GM23338 (cell line): ENCODE measurements around the gene EGFL8. TPM values are rescaled to one million over a fixed set of nuclear protein-coding genes. Genes with fewer than 3 reads are reported as not detected.
"Not testable (repeated sequence)": the region's sequence is repeated elsewhere in the genome, so short reads cannot be mapped to it uniquely, and the experiment has no call there.

ENCODE experiments used
- ATAC-seq: fragments of 200-7000 bp; cut with Tn5 transposase; 3 replicates; pipeline ENCODE4 v1.9.1; 2020
- DNase-seq: peaks from one replicate; pipeline ENCODE4 v3.0.0-alpha.2; 2015; ENCODE audit warnings: low spot score
- H2AFZ ChIP-seq: fragments of 200-600 bp; sonication (generic); 2 replicates; pipeline ENCODE4 v1.8.0; 2016; ENCODE audit warnings: antibody characterized with exemption, mild to moderate bottlenecking, moderate library complexity
- H3F3A ChIP-seq: fragments of 200-600 bp; sonication (generic); replicated peaks from 2 replicates; pipeline ENCODE4 v1.8.0; 2017; ENCODE audit warnings: antibody characterized with exemption, mixed run types, low read depth
- H3K27ac ChIP-seq: fragments of 200-600 bp; sonication (generic); 2 replicates; pipeline ENCODE4 v1.6.1; 2016; ENCODE audit warnings: low read depth
- H3K27me3 ChIP-seq: fragments of 200-600 bp; sonication (generic); 2 replicates; pipeline ENCODE4 v1.8.0; 2016; ENCODE audit warnings: mild to moderate bottlenecking, mixed run types, moderate library complexity; ENCODE audit not compliant: insufficient read depth
- H3K36me3 ChIP-seq: fragments of 200-600 bp; sonication (generic); 2 replicates; pipeline ENCODE4 v1.8.0; 2016; ENCODE audit warnings: mild to moderate bottlenecking; ENCODE audit not compliant: insufficient read depth
- H3K4me1 ChIP-seq: fragments of 200-600 bp; sonication (generic); 2 replicates; pipeline ENCODE4 v1.8.0; 2016; ENCODE audit warnings: mild to moderate bottlenecking, moderate library complexity; ENCODE audit not compliant: insufficient read depth
- H3K4me2 ChIP-seq: fragments of 200-600 bp; sonication (generic); 2 replicates; pipeline ENCODE4 v1.7.1; 2017; ENCODE audit warnings: mixed run types
- H3K4me3 ChIP-seq: fragments of 200-600 bp; sonication (generic); 2 replicates; pipeline ENCODE4 v1.6.1; 2016; ENCODE audit warnings: mixed run types
- H3K79me2 ChIP-seq: fragments of 200-600 bp; sonication (generic); replicated peaks from 2 replicates; pipeline ENCODE4 v1.8.0; 2017; ENCODE audit warnings: mild to moderate bottlenecking; ENCODE audit not compliant: insufficient read depth
- H3K9me2 ChIP-seq: fragments of 200-600 bp; sonication (generic); 2 replicates; pipeline ENCODE4 v1.8.0; 2017; ENCODE audit not compliant: insufficient read depth
- H4K20me1 ChIP-seq: fragments of 200-600 bp; sonication (generic); replicated peaks from 2 replicates; pipeline ENCODE4 v1.8.0; 2017; ENCODE audit warnings: mild to moderate bottlenecking; ENCODE audit not compliant: insufficient read depth
- H3K27ac Mint-ChIP-seq: 2 replicates; pipeline ENCODE4 v1.8.0; 2020; ENCODE audit warnings: inconsistent platforms, mild to moderate bottlenecking, moderate library complexity, mixed read lengths
- H3K27me3 Mint-ChIP-seq: 3 replicates; pipeline ENCODE4 v1.8.0; 2022; ENCODE audit warnings: low read depth, mild to moderate bottlenecking, moderate library complexity, mixed read lengths, inconsistent platforms; ENCODE audit not compliant: insufficient read depth, poor library complexity
- H3K36me3 Mint-ChIP-seq: 3 replicates; pipeline ENCODE4 v1.8.0; 2021; ENCODE audit warnings: low read depth, mild to moderate bottlenecking, inconsistent platforms, moderate library complexity, mixed read lengths
- H3K4me1 Mint-ChIP-seq: 3 replicates; pipeline ENCODE4 v1.8.0; 2020; ENCODE audit warnings: mild to moderate bottlenecking, inconsistent platforms, mixed read lengths
- H3K4me3 Mint-ChIP-seq: 3 replicates; pipeline ENCODE4 v1.8.0; 2021; ENCODE audit warnings: moderate library complexity, mild to moderate bottlenecking, inconsistent platforms, mixed read lengths
- H3K9me3 Mint-ChIP-seq: 3 replicates; pipeline ENCODE4 v1.8.0; 2020; ENCODE audit warnings: moderate library complexity, mild to moderate bottlenecking, inconsistent platforms, mixed read lengths
- CREB1 ChIP-seq: fragments of 250-450 bp; sonication (Bioruptor Pico); IDR thresholded peaks from 2 replicates; pipeline ENCODE4 v1.5.0; 2020; ENCODE audit warnings: low read depth, mild to moderate bottlenecking, moderate library complexity
- JUNB ChIP-seq: IDR thresholded peaks from one replicate; pipeline ENCODE4 v1.6.1; 2016; ENCODE audit warnings: antibody characterized with exemption; ENCODE audit not compliant: unreplicated experiment
- POLR2AphosphoS5 ChIP-seq: IDR thresholded peaks from 2 replicates; pipeline ENCODE4 v1.6.1; 2016; ENCODE audit warnings: antibody characterized with exemption, low read depth
- ZNF114 ChIP-seq: fragments of 250-450 bp; sonication (Bioruptor Pico); IDR thresholded peaks from 2 replicates; pipeline ENCODE4 v1.5.0; 2020; ENCODE audit warnings: mild to moderate bottlenecking, moderate library complexity
- ZNF331 ChIP-seq: fragments of 250-450 bp; sonication (Bioruptor Pico); IDR thresholded peaks from 2 replicates; pipeline ENCODE4 v1.5.0; 2020; ENCODE audit warnings: low read depth, mild to moderate bottlenecking, moderate library complexity
- polyA plus RNA-seq: library from polyadenylated mRNA; unstranded; fragments of >200 nt; fragmentation: Nextera tagmentation; extraction: Ambion mirVana; gene quantifications from 2 replicates; pipeline ENCODE4 v1.2.1, GENCODE V29; 2016
- total RNA-seq: library from RNA; depleted of rRNA; stranded (reverse); fragments of >200 nt; shearing (Covaris generic); gene quantifications from 2 replicates; pipeline ENCODE4 v1.2.3, GENCODE V29; 2014
- TF ChIP-seq, protein P1 (sequence below): fragments of 250-450 bp; sonication (Bioruptor Pico); IDR thresholded peaks from 2 replicates; pipeline ENCODE4 v1.5.0; 2020; ENCODE audit warnings: mild to moderate bottlenecking, moderate library complexity
- TF ChIP-seq, protein P2 (sequence below): IDR thresholded peaks from one replicate; pipeline ENCODE4 v1.6.1; 2018; ENCODE audit warnings: antibody characterized with exemption; ENCODE audit not compliant: unreplicated experiment
- TF ChIP-seq, protein P3 (sequence below): IDR thresholded peaks from 2 replicates; pipeline ENCODE4 v1.6.1; 2016; ENCODE audit warnings: antibody characterized with exemption
- TF ChIP-seq, protein P4 (sequence below), 2 experiments: fragments of 200-600 bp in 1 of 2; sonication (generic) in 1 of 2; conservative IDR thresholded peaks; 2 replicates each; pipeline versions ENCODE4 v1.5.1 to v1.6.1; 2016 to 2017; ENCODE audit warnings: antibody characterized with exemption in 2 of 2, low read depth in 2 of 2, mild to moderate bottlenecking in 2 of 2, moderate library complexity in 1 of 2

Gene EGFL8
- total and polyA plus RNA-seq, 2 experiments from 2014 or later: 6.1 to 7.4 TPM

DNA sequence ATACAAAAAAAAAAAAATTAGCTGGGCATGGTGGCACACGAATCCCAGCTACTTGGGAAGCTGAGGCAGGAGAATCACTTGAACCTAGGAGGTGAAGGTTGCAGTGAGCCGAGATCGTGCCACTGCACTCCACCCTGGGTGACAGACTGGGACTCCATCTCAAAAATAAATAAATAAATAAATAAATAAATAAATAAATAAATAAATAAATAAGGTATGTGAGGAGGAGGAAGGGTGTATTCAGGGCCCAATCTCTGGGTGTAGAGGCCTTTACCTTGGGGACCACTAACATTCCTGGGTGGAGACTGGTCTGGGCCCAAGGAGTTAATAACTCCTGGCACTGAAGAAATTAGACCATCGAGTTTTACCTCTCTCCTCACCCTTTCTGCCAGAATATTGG is 47.0 kb downstream of the EGFL8 start:
- not testable (repeated sequence) for H3K36me3 Mint-ChIP-seq, ATAC-seq, H3K9me3 Mint-ChIP-seq

DNA sequence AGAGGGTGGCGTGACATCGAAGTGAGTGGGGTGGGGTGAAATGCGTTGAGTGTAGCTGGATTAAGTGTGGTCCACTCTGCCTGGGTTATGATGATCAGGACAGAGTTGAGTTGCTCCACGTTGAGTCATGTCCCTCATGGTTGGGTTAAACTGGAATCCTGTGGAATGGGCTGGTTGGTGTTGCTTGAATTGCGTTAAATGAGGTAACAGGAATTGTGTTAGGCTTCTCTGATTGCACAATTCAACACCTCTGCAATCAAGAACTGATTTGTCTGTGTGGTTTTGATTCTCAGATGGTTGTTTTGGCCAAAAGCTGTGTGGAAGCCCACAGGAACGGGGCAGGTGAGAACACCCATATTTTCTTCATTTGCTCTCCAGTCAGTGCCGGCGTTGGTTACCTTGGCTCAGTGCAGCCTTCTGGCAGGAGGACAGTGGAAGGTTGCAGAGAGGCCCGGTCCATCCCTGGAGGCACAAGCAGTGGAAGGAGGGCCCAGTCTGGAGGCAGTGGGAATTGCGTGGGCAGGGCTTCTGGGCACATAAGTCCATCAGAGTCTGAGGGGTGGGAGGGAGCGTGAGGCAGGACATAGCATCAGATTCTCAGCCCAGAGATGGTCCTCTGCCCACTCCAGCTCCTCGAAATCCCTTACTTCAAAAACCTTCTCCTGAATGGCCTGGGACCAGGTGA is 47.8 kb downstream of the EGFL8 start:
- no peak overlapping the region for H3K27ac Mint-ChIP-seq
- H2AFZ ChIP-seq: no peak overlapping the region
- no peak for ATAC-seq
- no peaks in the 10 kb centered on the region; the same call in 2 of the 3 replicates for H3K9me3 Mint-ChIP-seq
- no peaks in the 10 kb centered on the region for H3K27me3 ChIP-seq
- H3K4me2 ChIP-seq: no peak overlapping the region
- H3K36me3 ChIP-seq: no peaks in the 10 kb centered on the region
- H3K4me1 ChIP-seq: no peaks in the 10 kb centered on the region
- H3F3A ChIP-seq: no peaks in the 10 kb centered on the region
- no peaks in the 10 kb centered on the region for H3K79me2 ChIP-seq
- H3K36me3 Mint-ChIP-seq: no peaks in the 10 kb centered on the region
- H3K4me3 ChIP-seq: no peak overlapping the region
- DNase-seq: no peak
- H3K4me3 Mint-ChIP-seq: no peak overlapping the region
- H3K27me3 Mint-ChIP-seq: peaks cover 11% of the 10 kb centered on the region
- H3K4me1 Mint-ChIP-seq: no peaks in the 10 kb centered on the region
- H3K27ac ChIP-seq: no peak overlapping the region
- no peaks in the 10 kb centered on the region for H4K20me1 ChIP-seq
- 0 out of 2 replicates have a peak, but pooled peaks cover 3% of the 10 kb centered on the region for H3K9me2 ChIP-seq
- no peak for TF ChIP-seq POLR2AphosphoS5
- no peak for TF ChIP-seq ZNF331
- TF ChIP-seq, protein P1, sequence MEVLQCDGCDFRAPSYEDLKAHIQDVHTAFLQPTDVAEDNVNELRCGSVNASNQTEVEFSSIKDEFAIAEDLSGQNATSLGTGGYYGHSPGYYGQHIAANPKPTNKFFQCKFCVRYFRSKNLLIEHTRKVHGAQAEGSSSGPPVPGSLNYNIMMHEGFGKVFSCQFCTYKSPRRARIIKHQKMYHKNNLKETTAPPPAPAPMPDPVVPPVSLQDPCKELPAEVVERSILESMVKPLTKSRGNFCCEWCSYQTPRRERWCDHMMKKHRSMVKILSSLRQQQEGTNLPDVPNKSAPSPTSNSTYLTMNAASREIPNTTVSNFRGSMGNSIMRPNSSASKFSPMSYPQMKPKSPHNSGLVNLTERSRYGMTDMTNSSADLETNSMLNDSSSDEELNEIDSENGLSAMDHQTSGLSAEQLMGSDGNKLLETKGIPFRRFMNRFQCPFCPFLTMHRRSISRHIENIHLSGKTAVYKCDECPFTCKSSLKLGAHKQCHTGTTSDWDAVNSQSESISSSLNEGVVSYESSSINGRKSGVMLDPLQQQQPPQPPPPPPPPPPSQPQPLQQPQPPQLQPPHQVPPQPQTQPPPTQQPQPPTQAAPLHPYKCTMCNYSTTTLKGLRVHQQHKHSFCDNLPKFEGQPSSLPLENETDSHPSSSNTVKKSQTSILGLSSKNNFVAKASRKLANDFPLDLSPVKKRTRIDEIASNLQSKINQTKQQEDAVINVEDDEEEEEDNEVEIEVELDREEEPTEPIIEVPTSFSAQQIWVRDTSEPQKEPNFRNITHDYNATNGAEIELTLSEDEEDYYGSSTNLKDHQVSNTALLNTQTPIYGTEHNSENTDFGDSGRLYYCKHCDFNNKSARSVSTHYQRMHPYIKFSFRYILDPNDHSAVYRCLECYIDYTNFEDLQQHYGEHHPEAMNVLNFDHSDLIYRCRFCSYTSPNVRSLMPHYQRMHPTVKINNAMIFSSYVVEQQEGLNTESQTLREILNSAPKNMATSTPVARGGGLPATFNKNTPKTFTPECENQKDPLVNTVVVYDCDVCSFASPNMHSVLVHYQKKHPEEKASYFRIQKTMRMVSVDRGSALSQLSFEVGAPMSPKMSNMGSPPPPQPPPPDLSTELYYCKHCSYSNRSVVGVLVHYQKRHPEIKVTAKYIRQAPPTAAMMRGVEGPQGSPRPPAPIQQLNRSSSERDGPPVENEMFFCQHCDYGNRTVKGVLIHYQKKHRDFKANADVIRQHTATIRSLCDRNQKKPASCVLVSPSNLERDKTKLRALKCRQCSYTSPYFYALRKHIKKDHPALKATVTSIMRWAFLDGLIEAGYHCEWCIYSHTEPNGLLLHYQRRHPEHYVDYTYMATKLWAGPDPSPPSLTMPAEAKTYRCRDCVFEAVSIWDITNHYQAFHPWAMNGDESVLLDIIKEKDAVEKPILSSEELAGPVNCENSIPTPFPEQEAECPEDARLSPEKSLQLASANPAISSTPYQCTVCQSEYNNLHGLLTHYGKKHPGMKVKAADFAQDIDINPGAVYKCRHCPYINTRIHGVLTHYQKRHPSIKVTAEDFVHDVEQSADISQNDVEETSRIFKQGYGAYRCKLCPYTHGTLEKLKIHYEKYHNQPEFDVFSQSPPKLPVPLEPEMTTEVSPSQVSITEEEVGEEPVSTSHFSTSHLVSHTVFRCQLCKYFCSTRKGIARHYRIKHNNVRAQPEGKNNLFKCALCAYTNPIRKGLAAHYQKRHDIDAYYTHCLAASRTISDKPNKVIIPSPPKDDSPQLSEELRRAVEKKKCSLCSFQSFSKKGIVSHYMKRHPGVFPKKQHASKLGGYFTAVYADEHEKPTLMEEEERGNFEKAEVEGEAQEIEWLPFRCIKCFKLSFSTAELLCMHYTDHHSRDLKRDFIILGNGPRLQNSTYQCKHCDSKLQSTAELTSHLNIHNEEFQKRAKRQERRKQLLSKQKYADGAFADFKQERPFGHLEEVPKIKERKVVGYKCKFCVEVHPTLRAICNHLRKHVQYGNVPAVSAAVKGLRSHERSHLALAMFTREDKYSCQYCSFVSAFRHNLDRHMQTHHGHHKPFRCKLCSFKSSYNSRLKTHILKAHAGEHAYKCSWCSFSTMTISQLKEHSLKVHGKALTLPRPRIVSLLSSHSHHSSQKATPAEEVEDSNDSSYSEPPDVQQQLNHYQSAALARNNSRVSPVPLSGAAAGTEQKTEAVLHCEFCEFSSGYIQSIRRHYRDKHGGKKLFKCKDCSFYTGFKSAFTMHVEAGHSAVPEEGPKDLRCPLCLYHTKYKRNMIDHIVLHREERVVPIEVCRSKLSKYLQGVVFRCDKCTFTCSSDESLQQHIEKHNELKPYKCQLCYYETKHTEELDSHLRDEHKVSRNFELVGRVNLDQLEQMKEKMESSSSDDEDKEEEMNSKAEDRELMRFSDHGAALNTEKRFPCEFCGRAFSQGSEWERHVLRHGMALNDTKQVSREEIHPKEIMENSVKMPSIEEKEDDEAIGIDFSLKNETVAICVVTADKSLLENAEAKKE (CRISPR knock-in tag): no peak
- TF ChIP-seq, protein P2, sequence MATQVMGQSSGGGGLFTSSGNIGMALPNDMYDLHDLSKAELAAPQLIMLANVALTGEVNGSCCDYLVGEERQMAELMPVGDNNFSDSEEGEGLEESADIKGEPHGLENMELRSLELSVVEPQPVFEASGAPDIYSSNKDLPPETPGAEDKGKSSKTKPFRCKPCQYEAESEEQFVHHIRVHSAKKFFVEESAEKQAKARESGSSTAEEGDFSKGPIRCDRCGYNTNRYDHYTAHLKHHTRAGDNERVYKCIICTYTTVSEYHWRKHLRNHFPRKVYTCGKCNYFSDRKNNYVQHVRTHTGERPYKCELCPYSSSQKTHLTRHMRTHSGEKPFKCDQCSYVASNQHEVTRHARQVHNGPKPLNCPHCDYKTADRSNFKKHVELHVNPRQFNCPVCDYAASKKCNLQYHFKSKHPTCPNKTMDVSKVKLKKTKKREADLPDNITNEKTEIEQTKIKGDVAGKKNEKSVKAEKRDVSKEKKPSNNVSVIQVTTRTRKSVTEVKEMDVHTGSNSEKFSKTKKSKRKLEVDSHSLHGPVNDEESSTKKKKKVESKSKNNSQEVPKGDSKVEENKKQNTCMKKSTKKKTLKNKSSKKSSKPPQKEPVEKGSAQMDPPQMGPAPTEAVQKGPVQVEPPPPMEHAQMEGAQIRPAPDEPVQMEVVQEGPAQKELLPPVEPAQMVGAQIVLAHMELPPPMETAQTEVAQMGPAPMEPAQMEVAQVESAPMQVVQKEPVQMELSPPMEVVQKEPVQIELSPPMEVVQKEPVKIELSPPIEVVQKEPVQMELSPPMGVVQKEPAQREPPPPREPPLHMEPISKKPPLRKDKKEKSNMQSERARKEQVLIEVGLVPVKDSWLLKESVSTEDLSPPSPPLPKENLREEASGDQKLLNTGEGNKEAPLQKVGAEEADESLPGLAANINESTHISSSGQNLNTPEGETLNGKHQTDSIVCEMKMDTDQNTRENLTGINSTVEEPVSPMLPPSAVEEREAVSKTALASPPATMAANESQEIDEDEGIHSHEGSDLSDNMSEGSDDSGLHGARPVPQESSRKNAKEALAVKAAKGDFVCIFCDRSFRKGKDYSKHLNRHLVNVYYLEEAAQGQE: no peak
- TF ChIP-seq CREB1: no peak
- no peak for TF ChIP-seq ZNF114 (CRISPR knock-in tag)
- TF ChIP-seq, protein P3, sequence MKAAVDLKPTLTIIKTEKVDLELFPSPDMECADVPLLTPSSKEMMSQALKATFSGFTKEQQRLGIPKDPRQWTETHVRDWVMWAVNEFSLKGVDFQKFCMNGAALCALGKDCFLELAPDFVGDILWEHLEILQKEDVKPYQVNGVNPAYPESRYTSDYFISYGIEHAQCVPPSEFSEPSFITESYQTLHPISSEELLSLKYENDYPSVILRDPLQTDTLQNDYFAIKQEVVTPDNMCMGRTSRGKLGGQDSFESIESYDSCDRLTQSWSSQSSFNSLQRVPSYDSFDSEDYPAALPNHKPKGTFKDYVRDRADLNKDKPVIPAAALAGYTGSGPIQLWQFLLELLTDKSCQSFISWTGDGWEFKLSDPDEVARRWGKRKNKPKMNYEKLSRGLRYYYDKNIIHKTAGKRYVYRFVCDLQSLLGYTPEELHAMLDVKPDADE: no peak
- TF ChIP-seq, protein P4, sequence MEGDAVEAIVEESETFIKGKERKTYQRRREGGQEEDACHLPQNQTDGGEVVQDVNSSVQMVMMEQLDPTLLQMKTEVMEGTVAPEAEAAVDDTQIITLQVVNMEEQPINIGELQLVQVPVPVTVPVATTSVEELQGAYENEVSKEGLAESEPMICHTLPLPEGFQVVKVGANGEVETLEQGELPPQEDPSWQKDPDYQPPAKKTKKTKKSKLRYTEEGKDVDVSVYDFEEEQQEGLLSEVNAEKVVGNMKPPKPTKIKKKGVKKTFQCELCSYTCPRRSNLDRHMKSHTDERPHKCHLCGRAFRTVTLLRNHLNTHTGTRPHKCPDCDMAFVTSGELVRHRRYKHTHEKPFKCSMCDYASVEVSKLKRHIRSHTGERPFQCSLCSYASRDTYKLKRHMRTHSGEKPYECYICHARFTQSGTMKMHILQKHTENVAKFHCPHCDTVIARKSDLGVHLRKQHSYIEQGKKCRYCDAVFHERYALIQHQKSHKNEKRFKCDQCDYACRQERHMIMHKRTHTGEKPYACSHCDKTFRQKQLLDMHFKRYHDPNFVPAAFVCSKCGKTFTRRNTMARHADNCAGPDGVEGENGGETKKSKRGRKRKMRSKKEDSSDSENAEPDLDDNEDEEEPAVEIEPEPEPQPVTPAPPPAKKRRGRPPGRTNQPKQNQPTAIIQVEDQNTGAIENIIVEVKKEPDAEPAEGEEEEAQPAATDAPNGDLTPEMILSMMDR (conservative IDR thresholded peaks at IDR 0.05; ENCODE audit: low read depth in 2 of 2): no peak
- no peak for TF ChIP-seq JUNB

More for the DNA sequence above, 47.0 kb downstream of the EGFL8 start:
- not testable (repeated sequence) for H3K4me1 Mint-ChIP-seq, H3K4me1 ChIP-seq, H3K9me2 ChIP-seq, H3F3A ChIP-seq, H3K79me2 ChIP-seq, H3K4me2 ChIP-seq, H3K27ac Mint-ChIP-seq, H4K20me1 ChIP-seq, H3K4me3 Mint-ChIP-seq, H3K27me3 ChIP-seq, DNase-seq, H3K36me3 ChIP-seq, H3K27me3 Mint-ChIP-seq, H3K27ac ChIP-seq, H3K4me3 ChIP-seq, H2AFZ ChIP-seq
